NT2/D1 (cell line): ENCODE results near the gene TMEM165.

ENCODE experiments used
- SUZ12 ChIP-seq: IDR thresholded peaks from 2 replicates; pipeline ENCODE4 v1.6.1; 2011; ENCODE audit not compliant: insufficient read length, insufficient read depth; ENCODE audit errors: extremely low read depth
- YY1 ChIP-seq: IDR thresholded peaks from 2 replicates; pipeline ENCODE4 v1.6.1; 2011; ENCODE audit not compliant: insufficient read length, insufficient read depth

GRCh38 chr4:55438314-55438713 lies 42.6 kb downstream of the TMEM165 start:
- TF ChIP-seq YY1 (no peak), SUZ12 (no peak)
